ENCODE data around the gene GPR148.
"Not testable (repeated sequence)": the region's sequence is repeated elsewhere in the genome, so short reads cannot be mapped to it uniquely, and the experiment has no call there.

GPR148 gene, protein sequence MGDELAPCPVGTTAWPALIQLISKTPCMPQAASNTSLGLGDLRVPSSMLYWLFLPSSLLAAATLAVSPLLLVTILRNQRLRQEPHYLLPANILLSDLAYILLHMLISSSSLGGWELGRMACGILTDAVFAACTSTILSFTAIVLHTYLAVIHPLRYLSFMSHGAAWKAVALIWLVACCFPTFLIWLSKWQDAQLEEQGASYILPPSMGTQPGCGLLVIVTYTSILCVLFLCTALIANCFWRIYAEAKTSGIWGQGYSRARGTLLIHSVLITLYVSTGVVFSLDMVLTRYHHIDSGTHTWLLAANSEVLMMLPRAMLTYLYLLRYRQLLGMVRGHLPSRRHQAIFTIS

DNA sequence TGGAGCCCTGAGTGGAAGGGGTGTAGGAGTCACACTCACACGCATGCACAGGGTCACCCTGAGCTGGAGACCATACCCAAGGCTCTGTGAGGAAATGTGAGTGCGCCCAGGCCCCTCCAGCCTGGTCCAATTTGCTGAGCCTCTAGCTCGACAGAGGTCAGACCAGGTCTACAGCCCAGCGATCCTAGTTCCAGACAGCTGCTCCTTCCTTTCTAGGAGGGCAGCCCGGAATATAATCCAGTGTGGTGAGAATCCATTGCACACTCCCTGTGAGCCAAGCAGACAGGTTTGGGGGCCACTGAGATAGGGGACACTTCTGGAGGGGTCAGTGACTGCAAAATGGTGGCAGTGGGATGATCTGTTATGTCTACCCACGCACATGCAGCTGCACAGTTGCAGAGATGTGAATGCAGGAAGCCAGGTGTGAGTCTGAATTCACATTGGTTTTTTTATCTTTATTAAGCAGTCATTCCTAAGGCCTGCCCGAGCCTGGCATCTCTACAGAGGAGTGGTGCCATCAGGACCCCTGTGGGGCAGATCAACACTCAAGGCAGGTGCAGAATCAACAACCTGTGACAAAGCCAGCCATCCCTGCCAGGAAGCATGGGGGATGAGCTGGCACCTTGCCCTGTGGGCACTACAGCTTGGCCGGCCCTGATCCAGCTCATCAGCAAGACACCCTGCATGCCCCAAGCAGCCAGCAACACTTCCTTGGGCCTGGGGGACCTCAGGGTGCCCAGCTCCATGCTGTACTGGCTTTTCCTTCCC is at the start of gene GPR148:
Gene GPR148, plus strand, starts transcription at position 522 of the 768 bp plus-strand sequence. Its CDS starts 82 bp downstream, at position 604.
- DNase-seq = peak; percentile 91

DNA sequence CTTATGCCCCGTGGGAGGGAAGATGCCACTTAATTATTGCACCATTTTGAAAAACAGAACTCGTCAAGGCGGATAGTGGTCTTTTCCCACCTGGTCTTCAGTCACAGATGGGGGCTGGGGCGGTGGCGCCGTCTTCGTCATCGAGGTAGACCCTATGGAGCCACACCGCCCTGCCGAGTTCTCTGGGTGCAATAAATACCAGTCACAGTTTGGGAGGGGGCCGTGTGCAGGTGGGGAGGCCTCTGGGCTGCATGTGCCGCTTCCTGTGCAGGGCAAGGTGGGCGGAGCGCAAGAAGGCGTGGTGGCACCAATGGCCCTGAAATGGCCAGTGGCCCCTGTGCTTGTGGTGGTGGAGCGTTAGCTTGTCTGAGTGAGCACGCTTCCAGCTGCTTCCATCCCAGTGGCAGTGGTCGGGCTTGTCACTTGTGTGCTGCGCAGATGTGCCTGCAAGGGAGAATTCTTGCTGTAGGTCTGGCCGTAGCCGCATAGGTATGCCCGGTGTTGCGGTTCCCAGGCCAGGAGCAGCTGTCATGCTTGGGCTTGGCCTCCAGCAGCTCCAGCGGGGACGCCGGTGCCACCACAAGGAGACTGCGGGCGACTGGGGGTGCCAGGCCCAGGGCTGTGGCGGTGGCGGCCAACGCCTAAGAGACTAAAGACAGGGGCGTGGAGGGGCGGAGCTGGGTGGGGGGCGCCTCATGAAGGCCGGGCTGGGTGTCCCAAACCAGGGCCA is 36.7 kb upstream of the GPR148 start:
- DNase-seq = not testable (repeated sequence)

DNA sequence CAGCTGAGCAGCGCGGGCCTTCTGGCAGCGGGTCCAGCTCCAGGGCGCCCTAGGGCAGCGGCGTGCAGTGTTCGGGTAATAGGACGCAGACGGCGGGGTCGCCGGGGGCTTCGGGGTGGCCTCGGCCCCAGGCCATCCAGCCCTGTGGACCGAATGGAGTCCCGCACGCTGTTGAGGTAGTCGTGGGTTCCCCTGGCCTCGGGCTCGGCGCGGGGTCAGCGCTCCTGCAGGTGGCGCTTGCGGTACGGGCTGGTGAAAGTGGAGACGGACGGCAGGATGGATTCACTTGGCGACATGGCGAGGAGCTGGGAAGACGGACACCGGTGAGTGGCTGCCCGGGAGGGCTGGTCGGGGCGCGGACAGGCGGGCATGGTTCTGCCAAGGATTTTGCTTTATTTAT is 35.4 kb upstream of the GPR148 start:
- not testable (repeated sequence) for DNase-seq

DNA sequence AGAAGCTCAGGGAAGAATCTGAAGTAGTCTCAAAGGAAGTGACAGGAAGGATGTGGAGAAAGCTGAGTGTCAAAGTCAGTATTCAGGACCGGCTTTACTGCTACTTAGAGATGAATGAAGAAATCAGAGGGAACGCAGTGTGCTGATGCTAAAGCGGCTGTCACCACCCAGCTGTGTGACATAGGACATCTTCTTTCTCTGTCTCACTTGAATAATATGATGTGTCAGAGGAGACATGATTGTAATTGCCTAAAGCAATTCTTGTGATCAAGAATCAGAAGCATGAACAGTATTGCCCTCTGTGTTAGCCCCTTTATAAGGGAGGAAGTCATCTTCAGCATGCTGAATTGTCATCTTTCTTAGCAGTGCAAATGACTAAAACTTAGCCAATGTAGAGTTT is 25.6 kb upstream of the GPR148 start:
- DNase-seq = not testable (repeated sequence)

DNA sequence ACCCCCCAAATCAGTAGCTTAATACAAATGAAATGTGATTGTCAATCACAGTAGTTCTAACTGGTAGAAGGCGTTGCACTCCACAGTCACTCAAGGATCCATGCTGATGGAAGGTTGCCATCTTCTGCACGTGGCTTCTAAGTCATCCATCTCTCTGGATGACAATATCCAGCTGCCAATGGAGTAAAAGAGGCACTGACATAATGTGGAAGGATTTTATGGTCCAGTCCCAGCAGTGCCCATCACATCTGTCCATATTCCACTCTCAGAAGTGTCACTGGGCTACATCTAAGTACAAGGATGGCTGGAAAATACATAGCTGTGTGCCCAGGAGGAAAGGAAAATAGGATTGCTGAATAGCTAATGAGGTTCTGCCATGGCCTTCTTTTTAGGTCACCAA is 14.1 kb upstream of the GPR148 start:
- DNase-seq = not testable (repeated sequence)

GRCh38 chr2:130720036-130720435 is 8.8 kb upstream of the GPR148 start:
- DNase-seq = no peak

- DNase-seq = no peak
These were observed 8.3 kb upstream of the GPR148 start for GRCh38 chr2:130720528-130720927.

DNA sequence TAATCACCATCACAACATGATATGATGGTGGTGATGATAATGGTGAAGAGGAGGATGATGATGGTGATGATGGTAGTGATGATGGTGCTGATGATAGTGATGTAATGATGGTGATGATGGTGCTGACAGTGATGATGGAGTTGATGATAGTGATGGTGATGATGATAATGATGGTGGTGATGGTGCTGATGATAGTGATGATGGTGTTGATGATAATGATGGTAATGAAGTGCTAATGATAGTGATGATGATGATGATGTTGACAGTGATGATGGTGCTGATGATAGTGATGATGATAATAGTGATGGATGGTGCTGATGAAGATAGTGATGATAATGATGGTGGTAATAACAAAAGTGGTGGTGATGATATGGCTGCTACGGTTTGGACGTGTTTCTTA is 4.4 kb upstream of the GPR148 start:
- DNase-seq = no peak

- DNase-seq = no peak
These were observed 2.2 kb upstream of the GPR148 start for GRCh38 chr2:130726614-130727180.

- DNase-seq = peak; percentile 80
These were observed 1.5 kb upstream of the GPR148 start for GRCh38 chr2:130727286-130727924.

DNA sequence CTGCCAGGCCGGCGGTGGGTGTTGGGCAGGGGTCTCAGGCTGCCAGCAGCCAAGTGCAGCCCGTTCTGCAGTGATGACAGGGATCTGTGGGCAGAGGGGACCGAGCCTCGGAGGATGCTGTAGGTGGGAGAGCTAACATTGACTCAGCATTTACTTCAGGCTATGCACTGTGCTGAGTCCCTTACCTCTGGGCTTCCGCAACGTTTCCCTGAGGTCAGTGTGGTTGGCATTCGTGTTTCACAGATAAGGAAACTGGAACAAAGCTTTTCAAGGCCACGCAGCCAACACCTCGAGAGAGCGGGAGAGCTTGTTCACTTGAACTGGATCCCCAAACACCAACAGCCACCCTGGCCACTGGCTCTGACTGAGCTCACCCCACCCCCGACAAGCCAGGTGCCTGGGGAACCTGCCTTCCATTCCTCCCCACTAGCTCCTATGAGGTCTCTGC is 839 bp upstream of the GPR148 start:
- DNase-seq = no peak

DNA sequence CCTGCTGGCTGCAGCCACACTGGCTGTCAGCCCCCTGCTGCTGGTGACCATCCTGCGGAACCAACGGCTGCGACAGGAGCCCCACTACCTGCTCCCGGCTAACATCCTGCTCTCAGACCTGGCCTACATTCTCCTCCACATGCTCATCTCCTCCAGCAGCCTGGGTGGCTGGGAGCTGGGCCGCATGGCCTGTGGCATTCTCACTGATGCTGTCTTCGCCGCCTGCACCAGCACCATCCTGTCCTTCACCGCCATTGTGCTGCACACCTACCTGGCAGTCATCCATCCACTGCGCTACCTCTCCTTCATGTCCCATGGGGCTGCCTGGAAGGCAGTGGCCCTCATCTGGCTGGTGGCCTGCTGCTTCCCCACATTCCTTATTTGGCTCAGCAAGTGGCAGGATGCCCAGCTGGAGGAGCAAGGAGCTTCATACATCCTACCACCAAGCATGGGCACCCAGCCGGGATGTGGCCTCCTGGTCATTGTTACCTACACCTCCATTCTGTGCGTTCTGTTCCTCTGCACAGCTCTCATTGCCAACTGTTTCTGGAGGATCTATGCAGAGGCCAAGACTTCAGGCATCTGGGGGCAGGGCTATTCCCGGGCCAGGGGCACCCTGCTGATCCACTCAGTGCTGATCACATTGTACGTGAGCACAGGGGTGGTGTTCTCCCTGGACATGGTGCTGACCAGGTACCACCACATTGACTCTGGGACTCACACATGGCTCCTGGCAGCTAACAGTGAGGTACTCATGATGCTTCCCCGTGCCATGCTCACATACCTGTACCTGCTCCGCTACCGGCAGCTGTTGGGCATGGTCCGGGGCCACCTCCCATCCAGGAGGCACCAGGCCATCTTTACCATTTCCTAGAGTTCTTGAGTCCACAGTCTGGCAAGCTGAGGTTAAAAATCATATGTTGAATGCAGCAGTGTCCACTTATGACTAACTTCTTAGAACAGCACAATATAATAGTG is 741 bp downstream of the GPR148 start:
- peak; percentile 58 for DNase-seq

- not testable (repeated sequence) for DNase-seq
These were observed 3.4 kb downstream of the GPR148 start for GRCh38 chr2:130732257-130732656.

GRCh38 chr2:130735200-130735599 is 6.3 kb downstream of the GPR148 start:
- no peak for DNase-seq

GRCh38 chr2:130736487-130736886 is 7.6 kb downstream of the GPR148 start:
- no peak for DNase-seq

DNA sequence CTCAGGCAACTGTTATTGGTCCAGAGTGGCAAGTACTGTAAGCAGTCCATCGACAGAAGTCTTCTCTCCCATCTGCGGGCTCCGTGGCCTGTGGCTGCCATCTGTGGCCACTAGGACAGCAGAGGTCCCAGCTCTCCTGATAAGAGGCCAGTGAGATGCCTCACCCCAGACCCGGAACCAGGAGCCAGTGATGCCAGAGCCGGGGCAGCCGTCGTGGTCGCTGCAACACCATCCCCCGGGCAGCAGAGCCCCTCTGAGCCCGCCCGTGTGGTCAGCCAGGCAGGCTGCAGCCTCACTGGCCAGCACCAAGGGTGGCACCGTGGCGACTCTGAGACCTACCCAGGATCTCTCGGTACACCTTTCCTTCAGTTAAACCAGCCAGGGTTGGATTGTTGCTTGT is 8.7 kb downstream of the GPR148 start:
- no peak for DNase-seq

GRCh38 chr2:130740671-130741070 is 11.8 kb downstream of the GPR148 start:
- no peak for DNase-seq

- no peak for DNase-seq
These were observed 14.4 kb downstream of the GPR148 start for GRCh38 chr2:130743278-130743677.

- no peak for DNase-seq
These were observed 15.6 kb downstream of the GPR148 start for GRCh38 chr2:130744287-130745117.

DNA sequence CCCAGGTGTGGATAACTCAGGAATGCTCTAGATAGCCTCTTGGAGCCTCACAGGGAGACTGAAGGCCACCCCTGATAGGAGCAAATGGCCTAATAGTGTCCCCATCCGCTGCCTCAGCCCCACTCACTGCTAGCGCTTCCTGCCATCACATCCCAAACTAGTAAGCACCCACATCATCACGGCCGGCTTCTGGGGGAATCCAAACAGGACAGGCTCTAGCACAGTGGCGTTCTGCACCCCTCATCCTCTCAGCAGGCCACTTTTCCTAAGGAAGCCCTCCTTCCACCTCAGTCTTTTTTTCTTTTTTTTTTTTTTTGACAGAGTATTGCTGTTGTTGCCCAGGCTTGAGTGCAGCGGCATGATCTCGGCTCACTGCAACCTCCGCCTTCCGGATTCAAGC is 20.2 kb downstream of the GPR148 start:
- DNase-seq = no peak
